Mucosa of stomach (tissue), 1 donor: Measurements from ENCODE around the gene SHMT2.

ENCODE experiments used
- H3K27me3 ChIP-seq: one replicate; pipeline ENCODE4 v1.7.0; 2013; ENCODE audit warnings: mild to moderate bottlenecking, low read length; ENCODE audit not compliant: control insufficient read depth, insufficient read depth
- H3K36me3 ChIP-seq: one replicate; pipeline ENCODE4 v1.7.0; 2013; ENCODE audit warnings: low read length; ENCODE audit not compliant: control insufficient read depth, insufficient read depth
- H3K4me1 ChIP-seq: one replicate; pipeline ENCODE4 v1.7.0; 2013; ENCODE audit warnings: mild to moderate bottlenecking, low read length; ENCODE audit not compliant: control insufficient read depth, insufficient read depth
- H3K4me3 ChIP-seq: one replicate; pipeline ENCODE4 v1.7.0; 2013; ENCODE audit warnings: low read length
- H3K9ac ChIP-seq: one replicate; pipeline ENCODE4 v1.7.0; 2013; ENCODE audit warnings: mild to moderate bottlenecking, low read length, moderate library complexity
- H3K9me3 ChIP-seq: one replicate; pipeline ENCODE4 v1.7.0; 2013; ENCODE audit warnings: mild to moderate bottlenecking, low read length, moderate library complexity; ENCODE audit not compliant: control insufficient read depth
- donor health status: Pancreatic carcinoma.

The SHMT2 gene

DNA sequence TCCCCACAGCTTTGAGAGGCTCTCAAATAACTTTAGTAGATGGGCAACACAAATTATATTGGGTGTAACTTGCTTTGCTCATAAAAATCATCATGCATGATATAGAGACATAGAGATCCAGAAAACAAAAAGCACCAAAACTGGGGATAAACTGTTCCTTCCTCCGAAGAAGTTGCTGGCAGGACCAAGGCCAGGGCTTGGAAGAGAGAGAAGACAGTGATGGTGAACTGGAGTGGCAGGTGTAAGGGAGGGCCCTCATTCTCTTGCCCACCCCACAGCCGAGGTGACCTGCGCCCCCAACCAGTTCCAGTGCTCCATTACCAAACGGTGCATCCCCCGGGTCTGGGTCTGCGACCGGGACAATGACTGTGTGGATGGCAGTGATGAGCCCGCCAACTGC lies 28.3 kb upstream of the SHMT2 start:
- no peaks in the 10 kb centered on the region for H3K4me1 ChIP-seq
- no peak overlapping the region for H3K9ac ChIP-seq
- H3K9me3 ChIP-seq, result no peaks in the 10 kb centered on the region
- peaks cover 21% of the 10 kb centered on the region for H3K36me3 ChIP-seq
- no peak overlapping the region for H3K4me3 ChIP-seq
- no peaks in the 10 kb centered on the region for H3K27me3 ChIP-seq

GRCh38 chr12:57201631-57202030 lies 27.9 kb upstream of the SHMT2 start:
- peaks cover 22% of the 10 kb centered on the region for H3K36me3 ChIP-seq

GRCh38 chr12:57202321-57202720 lies 27.2 kb upstream of the SHMT2 start:
- H3K4me3 ChIP-seq, result no peak overlapping the region

More at GRCh38 chr12:57201631-57202030, 27.9 kb upstream of the SHMT2 start:
- no peaks in the 10 kb centered on the region for H3K4me1 ChIP-seq
- H3K4me3 ChIP-seq, result no peak overlapping the region
- no peaks in the 10 kb centered on the region for H3K27me3 ChIP-seq
- H3K9ac ChIP-seq, result no peak overlapping the region
- no peaks in the 10 kb centered on the region for H3K9me3 ChIP-seq

DNA sequence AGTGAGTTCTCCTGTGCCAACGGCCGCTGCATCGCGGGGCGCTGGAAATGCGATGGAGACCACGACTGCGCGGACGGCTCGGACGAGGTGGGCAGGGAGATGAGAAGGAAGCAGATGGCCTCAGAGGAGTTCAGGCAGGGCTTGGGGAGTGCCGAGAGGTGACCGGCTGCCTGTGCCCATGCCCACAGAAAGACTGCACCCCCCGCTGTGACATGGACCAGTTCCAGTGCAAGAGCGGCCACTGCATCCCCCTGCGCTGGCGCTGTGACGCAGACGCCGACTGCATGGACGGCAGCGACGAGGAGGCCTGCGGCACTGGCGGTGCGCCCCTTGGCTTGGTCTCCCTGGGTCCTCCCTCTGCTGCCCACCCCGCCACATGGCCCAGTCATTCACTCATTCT lies 26.3 kb upstream of the SHMT2 start:
- Histone ChIP-seq H3K9me3 (no peaks in the 10 kb centered on the region), H3K36me3 (peaks cover 19% of the 10 kb centered on the region), H3K4me1 (no peaks in the 10 kb centered on the region), H3K27me3 (no peaks in the 10 kb centered on the region), H3K9ac (no peak overlapping the region), H3K4me3 (no peak overlapping the region)

More at GRCh38 chr12:57202321-57202720, 27.2 kb upstream of the SHMT2 start:
- Histone ChIP-seq H3K4me1 (no peaks in the 10 kb centered on the region), H3K27me3 (no peaks in the 10 kb centered on the region), H3K9me3 (no peaks in the 10 kb centered on the region), H3K36me3 (peaks cover 22% of the 10 kb centered on the region), H3K9ac (no peak overlapping the region)

DNA sequence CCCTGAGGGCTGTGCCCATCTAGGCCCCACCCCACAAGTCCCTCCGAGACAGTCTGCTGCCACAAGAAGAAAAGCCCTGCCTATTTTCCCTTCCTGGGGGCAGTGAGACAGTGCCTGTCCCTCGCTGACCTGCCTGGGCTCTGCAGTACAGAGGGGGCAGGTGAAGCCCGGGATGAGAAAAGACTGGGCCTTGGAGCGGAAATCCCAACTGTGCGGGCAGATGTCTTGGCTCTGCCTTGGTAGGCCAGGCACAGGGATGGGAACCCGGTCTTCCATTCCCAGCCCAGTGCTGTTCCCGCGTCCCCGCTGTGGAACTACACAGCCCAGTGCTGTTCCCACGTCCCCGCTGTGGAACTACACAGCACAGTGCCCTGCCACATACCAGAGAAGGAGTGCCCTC lies 25.7 kb upstream of the SHMT2 start:
- no peak overlapping the region for H3K4me3 ChIP-seq
- no peaks in the 10 kb centered on the region for H3K4me1 ChIP-seq
- peaks cover 13% of the 10 kb centered on the region for H3K36me3 ChIP-seq
- H3K9ac ChIP-seq, result no peak overlapping the region
- H3K9me3 ChIP-seq, result no peaks in the 10 kb centered on the region
- no peaks in the 10 kb centered on the region for H3K27me3 ChIP-seq

- Histone ChIP-seq H3K27me3 (no peaks in the 10 kb centered on the region), H3K9ac (no peak overlapping the region), H3K36me3 (peaks cover 11% of the 10 kb centered on the region), H3K4me1 (no peaks in the 10 kb centered on the region), H3K9me3 (no peaks in the 10 kb centered on the region), H3K4me3 (no peak overlapping the region)
Measured at GRCh38 chr12:57204454-57204853, 25.1 kb upstream of the SHMT2 start.

DNA sequence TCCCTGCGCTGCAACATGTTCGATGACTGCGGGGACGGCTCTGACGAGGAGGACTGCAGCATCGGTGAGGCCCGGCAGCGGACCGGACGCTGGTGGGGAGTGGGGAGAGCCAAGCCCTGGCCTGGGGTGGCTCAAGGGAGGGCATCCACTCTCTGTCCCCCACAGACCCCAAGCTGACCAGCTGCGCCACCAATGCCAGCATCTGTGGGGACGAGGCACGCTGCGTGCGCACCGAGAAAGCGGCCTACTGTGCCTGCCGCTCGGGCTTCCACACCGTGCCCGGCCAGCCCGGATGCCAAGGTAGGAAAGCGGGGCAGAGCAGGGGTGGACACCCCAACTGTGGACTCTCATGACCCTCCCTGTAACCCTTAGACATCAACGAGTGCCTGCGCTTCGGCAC lies 24.3 kb upstream of the SHMT2 start:
- no peak overlapping the region for H3K9ac ChIP-seq
- H3K9me3 ChIP-seq, result no peaks in the 10 kb centered on the region
- no peak overlapping the region for H3K4me3 ChIP-seq
- no peaks in the 10 kb centered on the region for H3K27me3 ChIP-seq
- peaks cover 11% of the 10 kb centered on the region for H3K36me3 ChIP-seq
- H3K4me1 ChIP-seq, result no peaks in the 10 kb centered on the region

GRCh38 chr12:57205931-57206330 lies 23.6 kb upstream of the SHMT2 start:
- H3K36me3 ChIP-seq, result peaks cover 11% of the 10 kb centered on the region
- no peaks in the 10 kb centered on the region for H3K9me3 ChIP-seq
- H3K9ac ChIP-seq, result no peak overlapping the region
- no peaks in the 10 kb centered on the region for H3K4me1 ChIP-seq
- H3K4me3 ChIP-seq, result no peak overlapping the region
- H3K27me3 ChIP-seq, result no peaks in the 10 kb centered on the region

DNA sequence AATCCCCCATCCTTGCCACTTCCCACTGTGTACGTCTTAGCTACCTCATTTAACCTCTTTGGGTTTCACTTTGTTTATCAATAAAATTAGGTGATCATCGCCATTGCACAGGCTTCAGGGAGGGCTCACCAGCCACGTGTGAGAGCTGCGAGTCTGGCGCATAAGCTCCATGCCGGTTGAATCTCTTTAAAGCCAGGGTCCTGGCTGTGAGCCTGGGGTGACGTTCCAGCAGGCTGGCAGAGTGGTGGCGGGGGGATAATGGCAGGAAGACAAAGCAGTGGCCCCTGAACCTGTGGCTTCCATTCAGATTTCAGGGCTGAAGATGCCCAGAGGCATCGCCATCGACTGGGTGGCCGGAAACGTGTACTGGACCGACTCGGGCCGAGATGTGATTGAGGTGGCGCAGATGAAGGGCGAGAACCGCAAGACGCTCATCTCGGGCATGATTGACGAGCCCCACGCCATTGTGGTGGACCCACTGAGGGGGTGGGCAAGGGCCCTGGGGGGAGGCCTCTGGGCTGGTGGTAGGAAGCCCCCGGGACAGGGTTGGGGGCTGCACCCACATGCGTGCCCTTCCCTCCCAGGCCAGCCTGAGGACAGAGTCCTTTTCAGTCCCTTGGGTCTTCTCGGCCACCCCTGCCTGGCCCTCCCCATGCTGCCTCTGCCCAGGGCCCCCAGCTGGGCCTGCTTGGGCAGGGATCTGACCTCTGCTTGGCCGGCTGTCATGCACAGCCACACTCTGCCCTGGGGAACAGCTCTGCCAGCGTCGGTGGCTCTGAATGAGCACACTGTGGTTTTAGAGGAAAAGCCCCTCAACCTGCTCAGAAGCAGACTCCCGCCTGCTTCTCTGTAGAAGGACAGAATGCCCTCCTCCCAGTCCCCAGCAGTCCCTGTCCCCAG lies 21.5 kb upstream of the SHMT2 start:
- H3K36me3 ChIP-seq, result peaks cover 11% of the 10 kb centered on the region
- no peak overlapping the region for H3K9ac ChIP-seq

GRCh38 chr12:57208631-57209282 lies 20.8 kb upstream of the SHMT2 start:
- Histone ChIP-seq H3K9ac (no peak overlapping the region), H3K4me1 (peaks cover 8% of the 10 kb centered on the region), H3K27me3 (peaks cover 2% of the 10 kb centered on the region), H3K36me3 (peaks cover 11% of the 10 kb centered on the region), H3K9me3 (no peaks in the 10 kb centered on the region), H3K4me3 (no peak overlapping the region)

More for the DNA sequence above, 21.5 kb upstream of the SHMT2 start:
- Histone ChIP-seq H3K4me3 (no peak overlapping the region), H3K4me1 (peaks cover 3% of the 10 kb centered on the region), H3K27me3 (no peaks in the 10 kb centered on the region), H3K9me3 (no peaks in the 10 kb centered on the region)

GRCh38 chr12:57209916-57210315 lies 19.6 kb upstream of the SHMT2 start:
- Histone ChIP-seq H3K4me1 (peaks cover 12% of the 10 kb centered on the region), H3K36me3 (peaks cover 11% of the 10 kb centered on the region), H3K27me3 (peaks cover 14% of the 10 kb centered on the region), H3K9ac (no peak overlapping the region), H3K9me3 (no peaks in the 10 kb centered on the region), H3K4me3 (no peak overlapping the region)

GRCh38 chr12:57210461-57210860 lies 19.1 kb upstream of the SHMT2 start:
- Histone ChIP-seq H3K9me3 (no peaks in the 10 kb centered on the region), H3K36me3 (peaks cover 11% of the 10 kb centered on the region), H3K4me1 (peaks cover 13% of the 10 kb centered on the region), H3K27me3 (peaks cover 19% of the 10 kb centered on the region), H3K9ac (no peak overlapping the region), H3K4me3 (no peak overlapping the region)
